Measurements from ENCODE around the gene METTL14. TPM values are rescaled to one million over a fixed set of nuclear protein-coding genes. Genes with fewer than 3 reads are reported as not detected.
"Not testable (repeated sequence)": the region's sequence is repeated elsewhere in the genome, so short reads cannot be mapped to it uniquely, and the experiment has no call there.

The METTL14 gene
- 15.1 TPM for polyA plus RNA-seq (2013, experiment 1 of 2)
- polyA plus RNA-seq (2013, experiment 2 of 2), result 18.2 TPM

- H3K27me3 ChIP-seq (ENCODE audit: control insufficient read depth in 1 of 2, insufficient read depth in 1 of 2, low read length in 2 of 2), result no peaks in the 10 kb centered on the region
- WGBS, result 7% methylated on average over 42 of the region's 42 CpGs
- H3K36me3 ChIP-seq (ENCODE audit: control insufficient read depth in 1 of 2, insufficient read depth in 2 of 2, low read depth in 1 of 2, low read length in 2 of 2), result peaks cover 13 to 23% of the 10 kb centered on the region in 2 experiments
Measured at GRCh38 chr4:118684873-118685811, at the start of gene METTL14. Gene METTL14 (plus strand): TSS chr4:118685392. CDS start chr4:118685535, 143 bp downstream.

DNA sequence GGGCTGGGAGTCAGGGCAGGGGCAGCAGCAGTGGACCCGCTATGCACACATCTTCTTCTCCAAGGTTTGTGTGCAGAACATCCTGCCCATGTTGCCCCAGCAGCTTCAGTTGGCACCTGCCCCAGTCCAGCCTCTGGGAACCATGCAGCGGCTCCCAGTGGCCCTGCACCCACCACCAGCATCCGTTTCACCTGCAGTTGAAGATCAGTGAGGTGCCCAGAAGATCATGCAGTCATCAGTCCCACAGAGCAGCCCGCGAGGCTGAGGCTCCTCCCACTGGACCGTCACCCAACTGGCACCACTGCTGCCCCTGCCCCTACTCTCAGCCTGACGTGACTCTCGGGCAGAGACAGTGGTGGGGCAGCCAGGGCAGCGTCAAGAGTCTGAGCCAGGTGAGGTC is 49.1 kb upstream of the METTL14 start:
- 100% methylated on average over 5 of the region's 9 CpGs for WGBS

More at GRCh38 chr4:118684873-118685811, at the start of gene METTL14:
- H3K4me2 ChIP-seq (ENCODE audit: low read length, poor library complexity, severe bottlenecking), result peak within 1 kb of the TSS; percentile 74
- H3K18ac ChIP-seq (ENCODE audit: low read depth in 1 of 2, low read length in 2 of 2), result peak within 1 kb of the TSS; percentile 50 to 96
- H2AFZ ChIP-seq (ENCODE audit: low read depth, low read length), result peak within 1 kb of the TSS; percentile 43
- H4K8ac ChIP-seq (ENCODE audit: low read length), result peak within 1 kb of the TSS; percentile 88
- H2BK12ac ChIP-seq (ENCODE audit: low read length in 2 of 2), result no peak within 1 kb of the TSS
- H3K4ac ChIP-seq (ENCODE audit: low read depth in 1 of 2, low read length in 2 of 2), result peak within 1 kb of the TSS in 1 of 2 experiments; percentile 78
- no peak within 1 kb of the TSS for H2BK15ac ChIP-seq (ENCODE audit: low read depth, poor library complexity, severe bottlenecking)
- no peak within 1 kb of the TSS for H3K14ac ChIP-seq (ENCODE audit: low read length in 2 of 2)
- H3K9ac ChIP-seq (ENCODE audit: low read length), result peak within 1 kb of the TSS; percentile 92
- H3K4me1 ChIP-seq (ENCODE audit: control insufficient read depth, insufficient read depth, low read depth, low read length), result no peaks in the 10 kb centered on the region
- peaks cover 7% of the 10 kb centered on the region for H3K79me1 ChIP-seq (replicated peaks; ENCODE audit: low read length, poor library complexity, severe bottlenecking)
- no peak within 1 kb of the TSS for H2AK5ac ChIP-seq (ENCODE audit: low read length, severe bottlenecking)
- no peaks in the 10 kb centered on the region for H3K9me3 ChIP-seq (ENCODE audit: control insufficient read depth, low read length)
- no peak within 1 kb of the TSS for H3K23ac ChIP-seq (ENCODE audit: low read length in 2 of 2)
- H2BK120ac ChIP-seq (ENCODE audit: low read depth, low read length), result peak within 1 kb of the TSS; percentile 92
- H4K91ac ChIP-seq (ENCODE audit: low read length), result no peak within 1 kb of the TSS
- peak within 1 kb of the TSS; percentile 80 for H2BK5ac ChIP-seq (ENCODE audit: low read depth, low read length, poor library complexity, severe bottlenecking)
- H3K4me3 ChIP-seq (ENCODE audit: insufficient read depth in 1 of 2, low read depth in 1 of 2, low read length in 2 of 2), result peak within 1 kb of the TSS; percentile 81 to 91
- peak; percentile 94 for DNase-seq
- peak within 1 kb of the TSS; percentile 94 for H3K27ac ChIP-seq (ENCODE audit: low read length, poor library complexity, severe bottlenecking)

GRCh38 chr4:118664665-118665064 is 20.5 kb upstream of the METTL14 start:
- H4K8ac ChIP-seq (ENCODE audit: low read length); H3K23ac ChIP-seq (ENCODE audit: low read length in 2 of 2); H2BK15ac ChIP-seq (ENCODE audit: low read depth, poor library complexity, severe bottlenecking); H3K18ac ChIP-seq (ENCODE audit: low read depth in 1 of 2, low read length in 2 of 2); H3K27ac ChIP-seq (ENCODE audit: low read length, poor library complexity, severe bottlenecking); H3K9me3 ChIP-seq (ENCODE audit: control insufficient read depth, low read length); H3K14ac ChIP-seq (ENCODE audit: low read length in 2 of 2); H2BK120ac ChIP-seq (ENCODE audit: low read depth, low read length); H2AK5ac ChIP-seq (ENCODE audit: low read length, severe bottlenecking); H3K27me3 ChIP-seq (ENCODE audit: control insufficient read depth in 1 of 2, insufficient read depth in 1 of 2, low read length in 2 of 2); H2BK5ac ChIP-seq (ENCODE audit: low read depth, low read length, poor library complexity, severe bottlenecking); H3K4me3 ChIP-seq (ENCODE audit: insufficient read depth in 1 of 2, low read depth in 1 of 2, low read length in 2 of 2); H3K79me1 ChIP-seq (replicated peaks; ENCODE audit: low read length, poor library complexity, severe bottlenecking); H4K91ac ChIP-seq (ENCODE audit: low read length); H3K4ac ChIP-seq (ENCODE audit: low read depth in 1 of 2, low read length in 2 of 2); H2AFZ ChIP-seq (ENCODE audit: low read depth, low read length); H2BK12ac ChIP-seq (ENCODE audit: low read length in 2 of 2); H3K4me2 ChIP-seq (ENCODE audit: low read length, poor library complexity, severe bottlenecking); H3K9ac ChIP-seq (ENCODE audit: low read length); H3K4me1 ChIP-seq (ENCODE audit: control insufficient read depth, insufficient read depth, low read depth, low read length); H3K36me3 ChIP-seq (ENCODE audit: control insufficient read depth in 1 of 2, insufficient read depth in 2 of 2, low read depth in 1 of 2, low read length in 2 of 2): not testable (repeated sequence)
- WGBS, result 95% methylated on average over 4 of the region's 5 CpGs
- DNase-seq, result peak; percentile 19

More for the DNA sequence above, 49.1 kb upstream of the METTL14 start:
- H3K9me3 ChIP-seq (ENCODE audit: control insufficient read depth, low read length); H2BK120ac ChIP-seq (ENCODE audit: low read depth, low read length); H3K23ac ChIP-seq (ENCODE audit: low read length in 2 of 2); H3K4ac ChIP-seq (ENCODE audit: low read depth in 1 of 2, low read length in 2 of 2); H4K8ac ChIP-seq (ENCODE audit: low read length); H3K4me3 ChIP-seq (ENCODE audit: insufficient read depth in 1 of 2, low read depth in 1 of 2, low read length in 2 of 2); H3K4me1 ChIP-seq (ENCODE audit: control insufficient read depth, insufficient read depth, low read depth, low read length); H2AK5ac ChIP-seq (ENCODE audit: low read length, severe bottlenecking); H3K14ac ChIP-seq (ENCODE audit: low read length in 2 of 2); H2BK5ac ChIP-seq (ENCODE audit: low read depth, low read length, poor library complexity, severe bottlenecking); H3K27ac ChIP-seq (ENCODE audit: low read length, poor library complexity, severe bottlenecking); H3K27me3 ChIP-seq (ENCODE audit: control insufficient read depth in 1 of 2, insufficient read depth in 1 of 2, low read length in 2 of 2); H2BK15ac ChIP-seq (ENCODE audit: low read depth, poor library complexity, severe bottlenecking); H2AFZ ChIP-seq (ENCODE audit: low read depth, low read length); H3K4me2 ChIP-seq (ENCODE audit: low read length, poor library complexity, severe bottlenecking); DNase-seq; H3K18ac ChIP-seq (ENCODE audit: low read depth in 1 of 2, low read length in 2 of 2); H3K9ac ChIP-seq (ENCODE audit: low read length); H4K91ac ChIP-seq (ENCODE audit: low read length); H2BK12ac ChIP-seq (ENCODE audit: low read length in 2 of 2); H3K79me1 ChIP-seq (replicated peaks; ENCODE audit: low read length, poor library complexity, severe bottlenecking): not testable (repeated sequence)
- peaks cover 10 to 31% of the 10 kb centered on the region in 2 experiments for H3K36me3 ChIP-seq (ENCODE audit: control insufficient read depth in 1 of 2, insufficient read depth in 2 of 2, low read depth in 1 of 2, low read length in 2 of 2)

- DNase-seq, result peak; percentile 77
- H3K27me3 ChIP-seq (ENCODE audit: control insufficient read depth in 1 of 2, insufficient read depth in 1 of 2, low read length in 2 of 2); H3K4me2 ChIP-seq (ENCODE audit: low read length, poor library complexity, severe bottlenecking); H2AK5ac ChIP-seq (ENCODE audit: low read length, severe bottlenecking); H3K79me1 ChIP-seq (replicated peaks; ENCODE audit: low read length, poor library complexity, severe bottlenecking); H3K4me3 ChIP-seq (ENCODE audit: insufficient read depth in 1 of 2, low read depth in 1 of 2, low read length in 2 of 2); H3K18ac ChIP-seq (ENCODE audit: low read depth in 1 of 2, low read length in 2 of 2); H3K4me1 ChIP-seq (ENCODE audit: control insufficient read depth, insufficient read depth, low read depth, low read length); H3K14ac ChIP-seq (ENCODE audit: low read length in 2 of 2); H3K9me3 ChIP-seq (ENCODE audit: control insufficient read depth, low read length); H2BK15ac ChIP-seq (ENCODE audit: low read depth, poor library complexity, severe bottlenecking); H2AFZ ChIP-seq (ENCODE audit: low read depth, low read length); H4K8ac ChIP-seq (ENCODE audit: low read length); H2BK12ac ChIP-seq (ENCODE audit: low read length in 2 of 2); H3K27ac ChIP-seq (ENCODE audit: low read length, poor library complexity, severe bottlenecking); H3K9ac ChIP-seq (ENCODE audit: low read length); H3K36me3 ChIP-seq (ENCODE audit: control insufficient read depth in 1 of 2, insufficient read depth in 2 of 2, low read depth in 1 of 2, low read length in 2 of 2); H3K4ac ChIP-seq (ENCODE audit: low read depth in 1 of 2, low read length in 2 of 2); H3K23ac ChIP-seq (ENCODE audit: low read length in 2 of 2); H2BK5ac ChIP-seq (ENCODE audit: low read depth, low read length, poor library complexity, severe bottlenecking); H2BK120ac ChIP-seq (ENCODE audit: low read depth, low read length); H4K91ac ChIP-seq (ENCODE audit: low read length): not testable (repeated sequence)
- 67% methylated on average over 1 of the region's 1 CpG for WGBS
Measured at GRCh38 chr4:118669220-118669619, 16.0 kb upstream of the METTL14 start.

Data from mesenchymal stem cell (in vitro differentiated cells and primary cell).